ENCODE measurements around the gene CFAP52. TPM values are rescaled to one million over a fixed set of nuclear protein-coding genes. Genes with fewer than 3 reads are reported as not detected.
A peak's percentile ranks its signal among the peaks of the same experiment; 100 is the strongest.
"Not testable (repeated sequence)": the region's sequence is repeated elsewhere in the genome, so short reads cannot be mapped to it uniquely, and the experiment has no call there.

CFAP52 gene
- total RNA-seq, 1 donor from 2014 or later = not detected

- Histone ChIP-seq H3K4me1 (ENCODE audit: control insufficient read depth in 3 of 3, insufficient read depth in 3 of 3, low read length in 3 of 3) (no peaks in the 10 kb centered on the region), H3K9me3 (ENCODE audit: control insufficient read depth in 3 of 3, low read length in 3 of 3) (no peaks in the 10 kb centered on the region), H3K4me3 (ENCODE audit: low read length in 3 of 3) (no peak overlapping the region), H3K27me3 (ENCODE audit: control insufficient read depth in 3 of 3, insufficient read depth in 3 of 3, low read length in 3 of 3) (no peaks in the 10 kb centered on the region), H3K36me3 (ENCODE audit: control insufficient read depth in 3 of 3, insufficient read depth in 3 of 3, low read length in 3 of 3) (peaks cover 5 to 15% (median 7%) of the 10 kb centered on the region in 3 donors), H3K27ac (ENCODE audit: low read depth, low read length) (no peak overlapping the region), H3K9ac (ENCODE audit: low read depth in 1 of 3, low read length in 3 of 3) (no peak overlapping the region)
Observed at GRCh38 chr17:9568004-9568403, 8.4 kb upstream of the CFAP52 start.

DNA sequence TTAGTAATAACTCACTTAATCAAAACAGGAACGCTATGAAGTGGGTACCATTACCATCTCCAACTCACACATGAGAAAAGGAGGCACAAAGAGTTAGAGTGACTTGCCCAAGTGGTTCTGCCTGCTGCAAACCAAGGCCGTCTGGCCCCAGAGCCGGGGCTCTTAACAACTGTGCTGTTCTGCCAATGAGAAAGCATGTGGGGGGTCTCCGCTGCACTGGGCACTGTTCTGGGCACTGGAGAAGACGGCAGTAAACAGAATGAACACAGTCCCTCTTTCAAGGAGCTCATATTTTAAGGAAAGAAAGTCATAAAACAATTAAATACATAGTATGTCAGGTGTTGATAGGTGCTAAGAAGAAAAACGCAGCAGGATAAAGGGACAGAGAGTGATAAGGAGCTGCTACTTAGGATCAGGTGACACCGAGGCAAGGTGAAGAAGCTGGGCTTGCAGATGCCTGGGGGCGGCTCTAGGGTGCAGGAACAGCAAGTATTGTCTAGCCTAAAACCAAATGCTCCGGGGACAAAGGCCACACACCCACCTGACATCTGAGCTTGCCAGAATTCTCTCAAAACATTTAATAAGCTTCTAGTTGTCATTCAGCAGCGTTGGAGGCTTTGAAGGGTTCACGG is 7.4 kb upstream of the CFAP52 start:
- H3K9ac ChIP-seq (ENCODE audit: low read depth in 1 of 3, low read length in 3 of 3) = no peak overlapping the region
- H3K9me3 ChIP-seq (ENCODE audit: control insufficient read depth in 3 of 3, low read length in 3 of 3) = no peaks in the 10 kb centered on the region
- H3K27ac ChIP-seq (ENCODE audit: low read depth, low read length) = no peak overlapping the region
- no peak overlapping the region for H3K4me3 ChIP-seq (ENCODE audit: low read length in 3 of 3)
- peaks cover 5 to 15% (median 7%) of the 10 kb centered on the region in 3 donors for H3K36me3 ChIP-seq (ENCODE audit: control insufficient read depth in 3 of 3, insufficient read depth in 3 of 3, low read length in 3 of 3)
- H3K4me1 ChIP-seq (ENCODE audit: control insufficient read depth in 3 of 3, insufficient read depth in 3 of 3, low read length in 3 of 3) = no peaks in the 10 kb centered on the region
- no peaks in the 10 kb centered on the region for H3K27me3 ChIP-seq (ENCODE audit: control insufficient read depth in 3 of 3, insufficient read depth in 3 of 3, low read length in 3 of 3)

- H3K9me3 ChIP-seq (ENCODE audit: control insufficient read depth in 3 of 3, low read length in 3 of 3) = no peaks in the 10 kb centered on the region
- no peak overlapping the region for H3K4me3 ChIP-seq (ENCODE audit: low read length in 3 of 3)
Observed at GRCh38 chr17:9571201-9571600, 5.2 kb upstream of the CFAP52 start.

DNA sequence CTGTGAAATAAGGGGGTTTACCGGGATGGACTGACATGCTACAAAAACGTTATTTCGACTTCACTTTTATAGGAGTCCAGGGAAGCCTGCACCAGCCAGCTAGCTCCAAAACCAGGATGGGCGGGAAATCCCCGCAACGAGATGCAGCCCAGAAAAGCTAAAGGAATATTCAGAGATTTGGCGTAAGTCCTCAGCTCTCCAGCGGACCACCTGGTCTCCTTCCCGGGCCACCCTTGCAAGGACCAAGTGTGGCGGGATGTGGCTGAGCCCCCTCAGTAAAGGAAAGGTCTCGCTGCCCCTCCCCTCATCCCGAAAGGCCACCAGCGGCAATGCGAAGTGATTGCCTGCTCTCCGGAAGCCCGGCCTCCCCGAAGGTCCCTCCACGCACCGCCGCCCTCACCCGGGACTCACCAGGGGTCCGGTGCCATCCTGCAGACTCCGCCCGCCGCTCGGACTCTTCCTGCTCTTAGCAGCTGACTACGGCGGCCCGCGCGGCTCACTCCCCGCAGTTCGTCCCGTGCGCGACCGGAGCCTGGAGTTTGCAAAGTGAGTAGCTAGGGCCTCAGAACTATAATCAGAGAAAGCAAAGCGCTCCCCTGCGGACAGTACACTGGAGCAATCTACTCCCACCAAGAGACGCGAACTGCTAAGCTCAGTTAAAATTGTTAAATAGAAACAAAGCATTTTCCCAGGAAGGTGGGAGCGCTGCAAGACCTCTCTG is 901 bp upstream of the CFAP52 start, which contains the start of gene STX8:
STX8 (minus strand) TSS at position 440 of the 721 bp plus-strand sequence; CDS start at position 428, 12 bp downstream.
- Histone ChIP-seq H3K36me3 (ENCODE audit: control insufficient read depth in 3 of 3, insufficient read depth in 3 of 3, low read length in 3 of 3) (peaks cover 0 to 2% (median 0%) of the 10 kb centered on the region in 3 donors), H3K4me1 (ENCODE audit: control insufficient read depth in 3 of 3, insufficient read depth in 3 of 3, low read length in 3 of 3) (peaks cover 9 to 16% (median 11%) of the 10 kb centered on the region in 3 donors), H3K27me3 (ENCODE audit: control insufficient read depth in 3 of 3, insufficient read depth in 3 of 3, low read length in 3 of 3) (no peaks in the 10 kb centered on the region), H3K4me3 (ENCODE audit: low read length in 3 of 3) (peak within 1 kb of the TSS; percentile 97 to 98 (median 97)), H3K9me3 (ENCODE audit: control insufficient read depth in 3 of 3, low read length in 3 of 3) (no peaks in the 10 kb centered on the region), H3K27ac (ENCODE audit: low read depth, low read length) (no peak within 1 kb of the TSS), H3K9ac (ENCODE audit: low read depth in 1 of 3, low read length in 3 of 3) (peak within 1 kb of the TSS; percentile 85 to 94 (median 90))

More at GRCh38 chr17:9571201-9571600, 5.2 kb upstream of the CFAP52 start:
- Histone ChIP-seq H3K4me1 (ENCODE audit: control insufficient read depth in 3 of 3, insufficient read depth in 3 of 3, low read length in 3 of 3) (peaks cover 0 to 7% (median 5%) of the 10 kb centered on the region in 3 donors), H3K27me3 (ENCODE audit: control insufficient read depth in 3 of 3, insufficient read depth in 3 of 3, low read length in 3 of 3) (no peaks in the 10 kb centered on the region), H3K9ac (ENCODE audit: low read depth in 1 of 3, low read length in 3 of 3) (no peak overlapping the region), H3K36me3 (ENCODE audit: control insufficient read depth in 3 of 3, insufficient read depth in 3 of 3, low read length in 3 of 3) (peaks cover 5 to 15% (median 7%) of the 10 kb centered on the region in 3 donors), H3K27ac (ENCODE audit: low read depth, low read length) (no peak overlapping the region)

DNA sequence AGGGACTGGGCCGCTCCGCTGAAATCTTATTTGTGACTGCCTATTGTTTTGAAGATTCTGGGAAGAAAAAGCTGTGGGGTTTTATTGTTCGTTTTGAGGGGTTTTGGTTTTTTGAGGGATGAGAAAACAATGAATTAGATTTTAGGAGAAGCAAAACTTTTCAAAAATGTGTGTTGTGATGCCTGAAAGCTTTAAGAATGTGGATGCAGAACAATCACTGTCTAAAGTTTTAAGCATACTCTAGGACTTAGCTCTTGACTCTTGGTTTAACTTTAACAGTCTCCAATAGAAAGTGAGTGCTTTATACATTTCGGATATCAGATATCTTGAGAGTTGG is 899 bp downstream of the CFAP52 start:
- Histone ChIP-seq H3K9ac (ENCODE audit: low read depth in 1 of 3, low read length in 3 of 3) (no peak overlapping the region), H3K36me3 (ENCODE audit: control insufficient read depth in 3 of 3, insufficient read depth in 3 of 3, low read length in 3 of 3) (no peaks in the 10 kb centered on the region), H3K27me3 (ENCODE audit: control insufficient read depth in 3 of 3, insufficient read depth in 3 of 3, low read length in 3 of 3) (no peaks in the 10 kb centered on the region), H3K27ac (ENCODE audit: low read depth, low read length) (no peak overlapping the region), H3K9me3 (ENCODE audit: control insufficient read depth in 3 of 3, low read length in 3 of 3) (no peaks in the 10 kb centered on the region), H3K4me3 (ENCODE audit: low read length in 3 of 3) (no peak overlapping the region), H3K4me1 (ENCODE audit: control insufficient read depth in 3 of 3, insufficient read depth in 3 of 3, low read length in 3 of 3) (peaks cover 9 to 16% (median 11%) of the 10 kb centered on the region in 3 donors)

DNA sequence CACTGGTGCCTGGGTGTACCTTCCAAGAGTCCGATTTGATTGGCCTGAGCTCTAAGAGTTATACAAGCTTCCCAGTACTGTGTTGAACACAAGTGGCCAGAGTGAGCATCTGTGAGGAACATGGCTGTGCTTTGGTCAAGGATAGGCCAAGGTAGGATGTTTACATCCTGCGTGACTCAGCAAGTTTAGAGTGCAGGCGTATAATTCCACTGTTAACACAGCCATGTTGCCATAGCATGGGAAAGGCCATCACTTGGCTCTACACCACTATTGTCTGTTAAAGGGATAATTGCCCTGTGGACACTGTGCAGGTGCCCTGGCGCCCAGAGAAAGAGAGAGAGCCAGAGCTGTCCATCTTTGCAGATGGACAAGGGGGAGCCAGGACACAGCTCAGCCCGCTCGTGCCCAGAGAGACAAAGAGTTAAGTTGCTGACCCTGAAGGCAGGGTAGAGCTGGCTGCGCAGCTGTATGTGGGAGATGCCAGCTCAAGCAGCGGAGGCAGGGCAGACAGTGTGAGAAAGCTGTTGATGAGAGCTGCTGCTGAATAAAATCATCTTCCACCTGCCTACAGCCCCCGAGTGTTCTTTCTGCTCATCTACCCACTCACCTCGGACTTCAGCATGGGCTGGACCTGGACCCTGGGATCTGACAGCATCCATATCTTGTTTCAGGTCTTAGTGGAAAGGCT is 11.7 kb downstream of the CFAP52 start:
- H3K27ac ChIP-seq (ENCODE audit: low read depth, low read length) = no peak overlapping the region
- H3K9ac ChIP-seq (ENCODE audit: low read depth in 1 of 3, low read length in 3 of 3) = no peak overlapping the region
- no peaks in the 10 kb centered on the region for H3K9me3 ChIP-seq (ENCODE audit: control insufficient read depth in 3 of 3, low read length in 3 of 3)
- no peaks in the 10 kb centered on the region for H3K27me3 ChIP-seq (ENCODE audit: control insufficient read depth in 3 of 3, insufficient read depth in 3 of 3, low read length in 3 of 3)
- H3K36me3 ChIP-seq (ENCODE audit: control insufficient read depth in 3 of 3, insufficient read depth in 3 of 3, low read length in 3 of 3) = no peaks in the 10 kb centered on the region
- no peak overlapping the region for H3K4me3 ChIP-seq (ENCODE audit: low read length in 3 of 3)
- H3K4me1 ChIP-seq (ENCODE audit: control insufficient read depth in 3 of 3, insufficient read depth in 3 of 3, low read length in 3 of 3) = no peaks in the 10 kb centered on the region

DNA sequence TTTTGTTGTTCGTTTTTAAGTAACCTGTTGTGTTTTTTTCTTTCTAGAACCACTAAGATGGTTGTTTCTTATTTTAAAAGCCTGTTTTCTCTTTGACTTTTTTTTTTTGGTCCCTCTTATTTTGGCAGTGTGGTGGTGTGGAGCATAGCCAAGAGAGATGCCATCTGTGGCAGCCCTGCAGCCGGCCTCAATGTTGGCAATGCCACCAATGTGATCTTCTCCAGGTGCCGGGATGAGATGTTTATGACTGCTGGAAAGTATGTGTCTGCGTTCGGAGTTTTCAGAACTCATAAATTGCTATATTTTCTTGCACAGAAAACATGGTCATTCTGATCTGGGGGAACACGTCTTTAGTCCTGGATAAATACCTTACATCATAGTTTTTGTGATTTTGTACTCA is 17.6 kb downstream of the CFAP52 start:
- H3K9me3 ChIP-seq (ENCODE audit: control insufficient read depth in 3 of 3, low read length in 3 of 3) = no peaks in the 10 kb centered on the region
- H3K27me3 ChIP-seq (ENCODE audit: control insufficient read depth in 3 of 3, insufficient read depth in 3 of 3, low read length in 3 of 3) = peaks cover 0 to 4% (median 2%) of the 10 kb centered on the region in 3 donors
- no peak overlapping the region for H3K9ac ChIP-seq (ENCODE audit: low read depth in 1 of 3, low read length in 3 of 3)
- no peaks in the 10 kb centered on the region for H3K36me3 ChIP-seq (ENCODE audit: control insufficient read depth in 3 of 3, insufficient read depth in 3 of 3, low read length in 3 of 3)
- H3K4me1 ChIP-seq (ENCODE audit: control insufficient read depth in 3 of 3, insufficient read depth in 3 of 3, low read length in 3 of 3) = no peaks in the 10 kb centered on the region
- no peak overlapping the region for H3K27ac ChIP-seq (ENCODE audit: low read depth, low read length)
- no peak overlapping the region for H3K4me3 ChIP-seq (ENCODE audit: low read length in 3 of 3)

- not testable (repeated sequence) for H3K4me3 ChIP-seq (ENCODE audit: low read length in 3 of 3); H3K9ac ChIP-seq (ENCODE audit: low read depth in 1 of 3, low read length in 3 of 3); H3K4me1 ChIP-seq (ENCODE audit: control insufficient read depth in 3 of 3, insufficient read depth in 3 of 3, low read length in 3 of 3); H3K36me3 ChIP-seq (ENCODE audit: control insufficient read depth in 3 of 3, insufficient read depth in 3 of 3, low read length in 3 of 3); H3K27me3 ChIP-seq (ENCODE audit: control insufficient read depth in 3 of 3, insufficient read depth in 3 of 3, low read length in 3 of 3); H3K27ac ChIP-seq (ENCODE audit: low read depth, low read length); H3K9me3 ChIP-seq (ENCODE audit: control insufficient read depth in 3 of 3, low read length in 3 of 3)
Observed at GRCh38 chr17:9597638-9598037, 21.2 kb downstream of the CFAP52 start.

GRCh38 chr17:9598661-9599060 is 22.2 kb downstream of the CFAP52 start:
- no peak overlapping the region for H3K9ac ChIP-seq (ENCODE audit: low read depth in 1 of 3, low read length in 3 of 3)
- no peaks in the 10 kb centered on the region for H3K4me1 ChIP-seq (ENCODE audit: control insufficient read depth in 3 of 3, insufficient read depth in 3 of 3, low read length in 3 of 3)
- no peaks in the 10 kb centered on the region for H3K9me3 ChIP-seq (ENCODE audit: control insufficient read depth in 3 of 3, low read length in 3 of 3)
- no peak overlapping the region for H3K4me3 ChIP-seq (ENCODE audit: low read length in 3 of 3)
- H3K27me3 ChIP-seq (ENCODE audit: control insufficient read depth in 3 of 3, insufficient read depth in 3 of 3, low read length in 3 of 3) = peaks cover 0 to 4% (median 2%) of the 10 kb centered on the region in 3 donors
- no peak overlapping the region for H3K27ac ChIP-seq (ENCODE audit: low read depth, low read length)
- no peaks in the 10 kb centered on the region for H3K36me3 ChIP-seq (ENCODE audit: control insufficient read depth in 3 of 3, insufficient read depth in 3 of 3, low read length in 3 of 3)

- not testable (repeated sequence) for H3K4me3 ChIP-seq (ENCODE audit: low read length in 3 of 3); H3K36me3 ChIP-seq (ENCODE audit: control insufficient read depth in 3 of 3, insufficient read depth in 3 of 3, low read length in 3 of 3); H3K27me3 ChIP-seq (ENCODE audit: control insufficient read depth in 3 of 3, insufficient read depth in 3 of 3, low read length in 3 of 3); H3K9ac ChIP-seq (ENCODE audit: low read depth in 1 of 3, low read length in 3 of 3); H3K9me3 ChIP-seq (ENCODE audit: control insufficient read depth in 3 of 3, low read length in 3 of 3); H3K27ac ChIP-seq (ENCODE audit: low read depth, low read length); H3K4me1 ChIP-seq (ENCODE audit: control insufficient read depth in 3 of 3, insufficient read depth in 3 of 3, low read length in 3 of 3)
Observed at GRCh38 chr17:9604583-9604982, 28.1 kb downstream of the CFAP52 start.

Data from skeletal muscle tissue (tissue), 4 donors.